HG03159 (cell line): ENCODE measurements around the gene FOXL2NB.

Source experiments
- ATAC-seq: cut with Tn5 transposase; IDR thresholded peaks from one replicate; pipeline ENCODE4 v1.9.1; 2021; ENCODE audit warnings: mild to moderate bottlenecking, moderate library complexity; ENCODE audit not compliant: unreplicated experiment

Gene FOXL2NB

DNA sequence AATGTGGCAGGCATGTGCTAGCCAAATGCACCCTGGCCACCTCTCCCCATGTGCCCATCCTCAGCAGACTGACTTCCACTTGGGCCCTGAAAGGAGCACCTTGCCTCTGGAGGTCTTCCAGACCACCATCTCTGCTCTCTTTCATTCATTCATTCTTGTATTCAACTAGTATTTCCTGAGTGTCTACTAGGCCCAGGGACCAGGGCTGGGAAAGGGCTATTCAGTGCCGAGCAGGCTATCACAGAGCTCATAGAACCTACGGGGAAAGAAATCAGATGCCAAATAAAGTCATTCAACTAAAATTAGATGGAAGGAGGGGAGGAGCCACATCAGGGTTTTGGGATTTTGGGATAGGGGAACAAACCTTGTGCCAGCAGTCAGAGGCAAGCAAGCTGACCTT, 40.2 kb downstream of the FOXL2NB start:
- ATAC-seq: no peak

DNA sequence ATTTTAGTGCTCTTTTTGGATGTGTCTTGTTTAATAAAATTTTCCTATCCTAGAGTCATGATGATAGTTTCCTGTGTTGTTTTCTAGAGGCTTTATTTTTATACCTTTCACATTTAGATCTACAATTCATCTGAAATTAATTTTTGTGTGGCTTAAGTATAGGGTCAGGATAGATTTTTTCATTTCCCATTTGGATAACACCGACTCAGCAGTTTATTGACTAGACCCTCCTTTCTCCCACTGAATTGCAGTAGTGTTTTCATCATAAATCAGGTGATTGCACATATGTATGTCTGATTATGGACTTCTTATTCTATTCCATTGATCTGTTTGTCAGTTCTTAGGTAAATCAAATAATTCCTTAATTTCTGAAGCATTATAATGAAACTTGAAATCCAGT, 48.7 kb downstream of the FOXL2NB start:
- no peak for ATAC-seq
